GM18868 (cell line): Measurements from ENCODE around the gene RBM33.
"Not testable (repeated sequence)": the region's sequence is repeated elsewhere in the genome, so short reads cannot be mapped to it uniquely, and the experiment has no call there.

ENCODE experiments used
- ATAC-seq: cut with Tn5 transposase; IDR thresholded peaks from one replicate; pipeline ENCODE4 v1.9.1; 2021; ENCODE audit warnings: mild to moderate bottlenecking, moderate library complexity; ENCODE audit not compliant: unreplicated experiment

The RBM33 gene, protein sequence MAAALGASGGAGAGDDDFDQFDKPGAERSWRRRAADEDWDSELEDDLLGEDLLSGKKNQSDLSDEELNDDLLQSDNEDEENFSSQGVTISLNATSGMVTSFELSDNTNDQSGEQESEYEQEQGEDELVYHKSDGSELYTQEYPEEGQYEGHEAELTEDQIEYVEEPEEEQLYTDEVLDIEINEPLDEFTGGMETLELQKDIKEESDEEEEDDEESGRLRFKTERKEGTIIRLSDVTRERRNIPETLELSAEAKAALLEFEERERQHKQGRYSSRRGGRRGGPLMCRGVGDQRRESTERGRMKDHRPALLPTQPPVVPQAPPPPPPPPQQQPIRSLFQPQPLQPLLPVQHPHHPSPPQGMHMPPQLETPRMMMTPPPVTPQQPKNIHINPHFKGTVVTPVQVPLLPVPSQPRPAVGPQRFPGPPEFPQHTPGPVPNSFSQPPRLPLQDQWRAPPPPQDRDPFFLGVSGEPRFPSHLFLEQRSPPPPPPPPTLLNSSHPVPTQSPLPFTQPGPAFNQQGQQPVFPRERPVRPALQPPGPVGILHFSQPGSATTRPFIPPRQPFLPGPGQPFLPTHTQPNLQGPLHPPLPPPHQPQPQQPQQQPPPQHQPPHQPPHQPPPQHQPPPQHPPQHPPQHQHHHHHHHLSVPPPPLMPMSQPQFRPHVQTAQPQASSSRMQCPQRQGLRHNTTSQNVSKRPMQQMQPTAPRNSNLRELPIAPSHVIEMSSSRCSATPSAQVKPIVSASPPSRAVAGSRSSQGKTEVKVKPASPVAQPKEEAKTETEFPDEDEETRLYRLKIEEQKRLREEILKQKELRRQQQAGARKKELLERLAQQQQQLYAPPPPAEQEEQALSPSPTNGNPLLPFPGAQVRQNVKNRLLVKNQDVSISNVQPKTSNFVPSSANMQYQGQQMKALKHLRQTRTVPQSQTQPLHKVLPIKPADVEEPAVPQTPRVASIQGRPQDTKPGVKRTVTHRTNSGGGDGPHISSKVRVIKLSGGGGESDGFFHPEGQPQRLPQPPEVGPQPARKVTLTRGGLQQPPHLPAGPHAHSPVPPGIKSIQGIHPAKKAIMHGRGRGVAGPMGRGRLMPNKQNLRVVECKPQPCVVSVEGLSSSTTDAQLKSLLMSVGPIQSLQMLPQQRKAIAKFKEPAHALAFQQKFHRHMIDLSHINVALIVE

DNA sequence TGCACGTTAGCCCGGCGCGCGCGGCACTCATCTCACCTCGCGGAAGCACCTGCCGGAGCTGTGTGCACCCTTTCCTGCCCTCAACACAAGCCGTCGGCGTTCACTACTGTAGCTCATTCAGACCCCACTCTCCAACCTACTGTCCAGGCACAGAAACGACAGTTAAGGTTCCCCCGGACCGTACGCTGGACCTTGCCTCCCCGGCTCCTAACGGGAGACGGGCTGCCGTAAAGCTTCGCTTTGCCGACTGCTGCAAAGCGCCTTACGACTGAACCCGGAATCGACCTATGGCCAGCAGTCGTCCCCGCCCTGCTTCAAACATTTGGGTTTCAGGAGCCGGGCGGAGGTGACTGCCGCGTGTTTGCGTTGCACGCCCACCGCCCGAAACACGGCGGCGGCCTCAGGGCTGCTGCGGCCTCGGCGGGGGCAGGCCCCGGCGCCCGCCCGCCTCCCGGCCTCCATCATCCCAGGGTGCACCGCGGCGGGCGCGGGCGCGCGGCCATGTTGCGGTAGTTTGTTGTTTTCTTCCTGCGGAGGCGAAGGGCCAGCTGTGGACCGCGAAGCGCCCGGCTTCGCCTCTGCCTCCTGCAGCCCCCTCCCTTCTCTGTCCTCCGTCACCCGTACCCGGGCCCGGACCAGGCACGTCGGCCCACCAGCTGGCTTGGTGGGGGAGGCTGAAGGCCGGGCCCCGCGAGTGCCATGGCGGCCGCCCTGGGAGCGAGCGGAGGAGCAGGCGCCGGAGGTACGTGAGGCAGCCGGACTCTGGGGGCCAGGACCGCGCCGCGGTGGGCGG, at the start of gene RBM33:
Gene RBM33 (plus strand): TSS at position 484 of the 793 bp plus-strand sequence. CDS start 216 bp downstream, at position 700.
- peak; percentile 75 for ATAC-seq

DNA sequence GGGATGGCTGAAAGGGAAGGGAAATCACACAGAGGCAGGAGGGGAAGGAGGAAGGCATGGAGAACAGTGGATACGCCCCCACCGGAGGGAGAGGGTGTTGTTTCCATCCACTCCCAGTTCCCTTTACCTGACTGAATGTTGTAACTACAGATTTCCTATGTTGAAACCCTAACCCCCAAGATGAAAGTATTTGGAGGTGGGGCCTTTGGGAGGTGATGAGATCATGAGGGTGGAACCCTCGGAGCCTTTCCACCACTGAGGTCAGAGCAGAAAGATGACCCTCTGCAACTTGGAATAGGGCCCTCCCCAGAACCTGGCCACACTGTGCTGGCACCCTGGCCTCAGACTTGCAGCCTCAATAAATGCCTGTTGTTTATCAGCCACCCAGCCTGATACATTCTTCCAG, 49.5 kb upstream of the RBM33 start:
- ATAC-seq, result no peak

DNA sequence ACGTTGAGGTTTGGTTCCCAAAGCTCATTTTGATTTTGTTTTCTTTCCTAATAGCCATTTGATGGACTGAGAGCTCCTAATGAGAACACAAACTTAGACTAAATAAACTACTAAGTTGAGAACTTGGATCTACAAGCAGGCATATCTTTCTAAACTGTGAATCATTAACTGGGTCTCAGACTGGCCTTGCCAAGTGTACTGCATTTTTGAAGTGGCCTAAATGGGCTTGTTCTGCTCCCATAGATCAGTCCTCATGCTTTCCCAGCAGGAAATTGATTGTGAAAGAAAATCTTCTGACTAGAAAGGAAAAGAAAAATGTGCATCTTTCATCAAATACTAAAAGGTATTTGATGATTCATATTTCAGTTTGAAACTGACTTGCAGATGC, 46.7 kb upstream of the RBM33 start:
- ATAC-seq, result no peak

DNA sequence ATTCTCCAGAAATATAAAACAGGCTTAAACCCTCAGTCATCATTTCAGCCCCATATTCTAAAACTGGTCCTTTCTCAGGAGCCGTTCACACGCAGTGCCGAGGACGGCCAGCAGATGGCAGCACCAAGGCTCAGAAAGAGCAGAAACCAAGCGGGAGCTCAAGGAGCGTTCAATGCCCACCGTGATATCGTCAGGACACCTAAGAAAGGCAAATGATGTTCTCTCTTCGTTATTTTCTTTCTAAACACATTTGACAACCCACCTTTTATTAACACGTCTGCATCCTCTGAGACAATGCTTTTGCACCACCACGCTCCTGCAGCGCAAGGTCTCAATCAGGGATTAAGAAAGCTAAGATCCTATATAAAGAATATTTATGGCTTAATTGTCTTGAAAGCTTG, 45.7 kb upstream of the RBM33 start:
- peak; percentile 72 for ATAC-seq

DNA sequence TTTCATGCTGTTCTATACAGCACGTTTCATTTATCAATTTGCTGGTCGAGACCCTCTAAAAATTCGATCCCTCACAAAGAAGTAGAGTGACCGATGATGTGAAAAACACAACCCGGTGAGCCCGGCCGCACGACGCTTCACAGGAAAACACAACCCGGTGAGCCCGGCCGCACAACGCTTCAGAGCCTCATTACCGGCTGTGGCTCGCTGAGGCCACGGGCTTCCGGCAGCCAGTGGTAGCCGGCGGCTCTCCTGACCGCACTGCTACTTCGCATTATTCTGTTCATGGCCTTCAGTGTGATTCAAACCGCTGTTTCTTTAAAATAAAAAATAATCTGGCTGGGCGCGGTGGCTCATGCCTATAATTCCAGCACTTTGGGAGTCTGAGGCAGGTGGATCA, 42.3 kb upstream of the RBM33 start:
- no peak for ATAC-seq

DNA sequence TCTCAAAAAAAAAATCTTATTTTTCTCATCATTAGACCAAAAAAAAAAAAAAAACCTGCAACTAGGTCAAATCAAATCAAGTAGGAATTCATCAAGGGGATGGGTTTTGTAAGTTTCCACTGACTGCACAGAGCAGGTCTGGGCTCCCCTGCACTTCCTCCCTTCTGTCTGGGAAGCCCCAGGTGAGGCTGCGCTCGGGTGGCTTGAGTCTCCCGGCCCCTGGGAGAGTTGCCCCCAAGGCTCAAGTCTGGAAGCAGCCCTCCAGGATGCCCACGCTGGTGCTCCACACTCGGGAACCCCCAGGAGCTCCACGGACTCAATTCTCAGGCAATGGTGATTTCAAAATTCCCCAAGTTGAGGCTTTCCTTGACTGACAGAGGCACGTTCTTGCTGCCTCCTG, 41.7 kb upstream of the RBM33 start:
- ATAC-seq, result no peak

DNA sequence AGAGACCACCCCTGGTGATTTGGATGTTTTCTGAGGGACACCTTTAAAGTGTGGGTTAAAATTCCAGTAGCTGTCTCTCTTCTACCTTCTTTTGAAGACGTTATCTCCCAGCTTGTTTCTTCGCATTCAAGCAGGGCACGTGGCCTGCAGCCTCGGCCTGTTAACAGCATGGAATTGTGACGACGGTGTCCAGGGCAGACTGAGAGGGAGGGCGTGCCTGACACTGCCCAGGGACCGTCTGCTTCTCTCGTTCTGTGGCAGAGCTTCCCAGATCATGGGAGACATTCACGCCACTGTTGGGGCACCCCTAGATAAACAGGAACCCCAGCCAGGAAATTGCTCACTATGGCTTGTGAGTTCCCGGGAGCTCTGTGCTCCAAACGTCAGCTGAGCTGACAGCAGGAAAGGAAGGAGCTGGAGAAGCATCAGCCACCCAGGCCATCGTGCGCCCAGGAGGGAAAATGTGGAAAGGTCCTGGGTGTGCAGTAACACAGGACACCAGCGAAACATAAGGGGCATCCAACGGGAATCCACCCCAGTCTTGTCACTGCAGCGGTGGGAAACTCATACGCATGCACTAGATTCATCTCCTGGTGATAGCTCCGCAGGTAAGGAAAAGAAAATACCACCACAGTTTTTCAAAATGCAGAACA, 41.1 kb upstream of the RBM33 start:
- no peak for ATAC-seq

DNA sequence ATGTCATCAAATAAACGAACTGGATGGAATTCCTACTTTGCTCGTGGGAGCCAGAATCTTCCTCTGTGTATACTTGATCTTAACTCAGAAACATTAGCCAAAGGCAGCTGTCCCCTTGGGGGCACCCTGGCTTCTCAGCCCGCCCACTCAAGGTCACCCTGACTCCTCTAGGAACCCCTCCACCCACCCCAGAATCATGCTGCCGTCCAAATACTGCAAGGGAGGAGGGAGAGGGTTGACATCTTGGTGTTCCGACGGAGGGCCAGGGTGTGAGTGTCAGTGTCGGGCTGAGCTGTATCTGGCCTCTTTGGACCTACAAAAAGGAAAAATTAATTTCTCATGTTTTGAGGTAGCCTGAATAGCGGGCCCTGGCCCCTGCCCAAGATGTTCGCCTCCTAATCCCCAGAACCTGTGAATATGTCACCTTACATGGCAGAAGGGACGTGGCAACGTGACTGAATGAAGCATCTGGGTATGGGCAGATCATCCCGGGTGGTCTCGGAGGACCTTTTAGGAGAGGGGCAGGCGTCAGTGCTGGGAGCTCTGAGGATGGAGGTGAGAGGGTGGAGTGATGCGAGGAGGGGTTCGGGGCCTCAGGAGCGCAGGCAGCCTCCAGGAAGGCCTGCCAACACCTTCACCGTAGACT, 40.5 kb upstream of the RBM33 start:
- no peak for ATAC-seq

DNA sequence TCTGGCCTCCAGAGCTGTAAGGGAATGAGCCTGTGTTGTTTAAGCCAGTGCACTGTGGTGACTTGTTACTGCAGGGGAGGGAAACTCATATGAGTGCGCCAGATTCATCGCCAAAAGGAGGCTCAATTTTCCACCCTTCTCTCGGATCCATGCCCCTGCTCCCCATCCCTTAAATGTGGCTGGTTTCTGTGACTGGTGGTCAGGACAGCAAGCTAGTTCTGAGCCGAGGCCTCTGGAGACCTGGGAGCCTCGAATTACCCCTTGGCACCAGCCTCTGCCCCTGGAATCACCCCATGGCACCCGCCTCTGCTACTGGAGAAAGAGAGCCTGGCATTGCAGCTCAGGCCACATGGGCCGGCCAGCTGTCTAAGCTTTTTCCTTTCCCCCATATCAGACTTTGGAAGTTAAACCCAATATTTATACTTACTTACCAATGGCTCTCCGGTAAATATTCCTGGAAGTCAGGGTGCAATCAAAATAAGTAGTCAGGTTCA, 39.9 kb upstream of the RBM33 start:
- no peak for ATAC-seq

DNA sequence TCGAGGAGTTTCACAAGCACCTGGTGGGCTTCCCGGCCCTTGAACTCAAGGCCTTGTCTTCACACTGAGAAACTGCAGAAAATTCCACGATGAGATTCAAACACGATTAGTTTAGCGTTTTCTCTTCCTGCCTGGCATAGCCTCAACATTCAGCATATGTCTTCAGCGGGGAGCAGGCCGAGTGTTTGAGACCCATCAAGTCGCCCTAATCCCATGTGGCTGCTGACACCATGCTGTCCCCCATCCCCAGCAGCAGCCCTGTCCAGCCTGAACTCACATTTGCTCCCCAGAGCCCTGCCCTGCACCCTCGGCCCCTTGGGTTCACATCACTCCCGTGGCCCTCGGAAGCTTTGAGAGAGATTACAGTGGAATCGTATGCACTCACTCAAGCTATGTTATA, 35.3 kb upstream of the RBM33 start:
- no peak for ATAC-seq

DNA sequence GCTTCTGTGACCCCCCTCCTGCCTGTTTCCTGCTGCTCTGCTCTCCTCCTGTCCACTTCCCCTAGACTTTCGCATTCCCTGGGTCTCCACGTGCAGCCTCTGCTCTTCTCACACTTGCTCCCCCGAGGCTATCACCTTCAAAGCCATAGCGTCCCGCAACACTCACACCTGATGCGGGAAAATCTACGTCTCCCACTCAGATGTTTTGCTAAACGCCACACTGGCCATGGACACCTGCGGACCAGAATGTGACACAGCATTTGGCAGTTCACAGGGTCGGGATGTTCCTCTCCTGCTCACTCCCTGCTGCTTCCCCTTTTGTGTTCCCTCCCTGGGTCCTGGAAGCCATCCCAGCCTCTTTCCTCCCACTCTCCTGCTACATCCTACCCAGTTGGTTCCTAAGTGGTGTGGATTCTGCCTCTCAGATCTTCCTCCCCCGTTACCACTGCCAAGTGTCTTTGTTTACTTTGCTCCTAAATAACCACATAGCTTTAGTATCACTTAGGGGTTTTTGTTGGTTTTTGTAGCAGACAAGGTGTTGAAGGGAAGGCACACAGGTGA, 33.7 kb upstream of the RBM33 start:
- no peak for ATAC-seq

DNA sequence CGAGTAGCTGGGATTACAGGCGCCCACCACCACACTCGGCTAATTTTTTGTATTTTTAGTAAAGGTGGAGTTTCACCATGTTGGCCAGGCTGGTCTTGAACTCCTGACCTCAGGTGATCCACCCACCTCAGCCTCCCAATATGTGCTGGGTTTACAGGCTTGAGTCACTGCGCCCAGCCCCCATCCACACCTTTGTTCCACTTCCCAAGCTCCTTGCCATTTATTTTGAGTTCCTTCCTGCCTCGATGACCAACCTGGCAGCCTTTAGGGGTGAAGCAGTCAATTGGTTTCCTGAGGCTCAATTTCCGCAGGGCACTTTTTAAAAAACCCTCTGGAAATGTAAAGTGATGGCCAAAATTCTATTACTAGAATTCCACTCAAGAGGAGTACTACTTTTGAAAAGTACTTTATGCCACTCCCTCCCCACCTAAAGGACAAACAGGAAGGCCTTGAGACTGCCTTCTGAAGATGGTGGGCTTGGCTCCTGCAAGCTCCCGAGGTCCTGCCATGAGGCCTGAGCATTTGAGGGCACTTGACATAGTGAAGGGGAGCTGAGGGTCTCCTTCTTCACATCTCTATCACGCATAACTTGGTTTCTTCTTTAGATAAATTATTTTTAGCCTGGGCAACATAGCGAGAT, 32.5 kb upstream of the RBM33 start:
- ATAC-seq, result no peak

DNA sequence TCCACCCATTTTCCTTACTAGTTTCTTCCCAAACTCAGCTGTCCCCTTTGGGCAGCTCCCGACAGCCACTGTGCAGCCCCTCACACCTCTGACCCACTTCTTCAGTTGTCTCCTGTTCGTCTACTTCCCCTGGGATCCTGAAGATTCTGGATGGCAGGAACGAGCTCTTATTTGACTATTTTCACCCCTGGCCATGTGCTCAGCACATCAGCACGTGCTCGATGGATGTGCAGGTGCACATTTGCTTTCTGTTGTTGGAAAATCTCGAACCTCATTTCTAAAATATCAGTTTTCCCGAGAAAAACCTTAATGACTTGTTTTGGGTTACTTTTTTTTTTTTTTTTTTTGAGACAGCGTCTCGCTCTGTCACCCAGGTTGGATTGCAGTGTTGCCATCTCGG, 31.8 kb upstream of the RBM33 start:
- no peak for ATAC-seq

DNA sequence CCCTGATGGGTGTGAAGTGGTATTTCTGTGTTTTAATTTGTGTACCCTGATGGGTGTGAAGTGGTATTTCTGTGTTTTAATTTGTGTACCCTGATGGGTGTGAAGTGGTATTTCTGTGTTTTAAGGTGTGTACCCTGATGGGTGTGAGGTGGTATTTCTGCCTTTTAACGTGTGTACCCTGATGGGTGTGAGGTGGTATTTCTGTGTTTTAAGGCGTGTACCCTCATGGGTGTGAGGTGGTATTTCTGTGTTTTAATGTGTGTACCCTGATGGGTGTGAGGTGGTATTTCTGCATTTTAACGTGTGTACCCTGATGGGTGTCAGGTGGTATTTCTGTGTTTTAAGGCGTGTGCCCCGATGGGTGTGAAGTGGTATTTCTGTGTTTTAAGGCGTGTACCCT, 29.4 kb upstream of the RBM33 start:
- ATAC-seq, result not testable (repeated sequence)

DNA sequence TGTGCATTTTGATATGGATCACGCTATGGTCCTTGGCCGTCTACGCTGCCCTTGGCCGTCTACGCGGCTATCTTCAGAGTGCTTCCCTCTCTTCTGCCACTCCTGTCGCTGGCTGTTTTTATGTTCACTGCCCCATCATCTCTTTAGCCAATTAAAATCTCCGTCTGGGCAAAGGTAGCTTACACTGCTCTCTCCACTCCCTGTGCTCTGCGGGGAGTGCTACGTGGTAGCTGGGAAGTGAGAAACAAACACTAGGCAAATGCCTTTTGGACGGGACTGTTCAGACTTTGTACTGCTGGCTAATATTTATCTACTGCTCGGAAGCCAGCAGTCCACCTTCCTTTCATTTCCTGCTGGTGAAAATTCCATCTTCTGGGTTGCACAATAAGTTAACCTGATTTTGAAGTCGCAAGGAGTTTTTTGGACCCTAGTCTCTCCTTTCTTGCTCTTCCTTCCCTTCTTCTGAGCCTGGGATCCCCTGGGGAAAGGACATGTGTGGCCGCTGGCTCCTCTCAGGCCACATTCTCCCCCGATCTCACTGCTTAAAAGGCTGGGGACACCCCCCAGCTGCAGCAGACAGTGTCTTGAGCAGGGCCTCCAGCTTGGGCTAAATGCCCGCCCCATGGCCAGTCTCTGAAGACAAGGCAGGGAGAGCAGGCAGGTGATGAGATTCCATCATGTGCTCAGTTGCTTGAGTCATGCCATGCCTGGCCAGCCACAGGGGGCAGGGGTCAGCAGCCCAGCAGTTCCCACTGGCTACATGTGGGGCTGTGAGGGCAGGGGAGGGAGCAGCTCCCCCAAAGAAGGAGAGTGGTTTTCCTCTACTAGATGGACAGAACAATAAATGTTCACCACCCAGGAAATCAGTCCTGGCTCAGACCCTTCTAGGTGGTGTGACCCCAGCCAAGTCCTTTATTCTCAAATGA, 25.5 kb upstream of the RBM33 start:
- ATAC-seq, result no peak

DNA sequence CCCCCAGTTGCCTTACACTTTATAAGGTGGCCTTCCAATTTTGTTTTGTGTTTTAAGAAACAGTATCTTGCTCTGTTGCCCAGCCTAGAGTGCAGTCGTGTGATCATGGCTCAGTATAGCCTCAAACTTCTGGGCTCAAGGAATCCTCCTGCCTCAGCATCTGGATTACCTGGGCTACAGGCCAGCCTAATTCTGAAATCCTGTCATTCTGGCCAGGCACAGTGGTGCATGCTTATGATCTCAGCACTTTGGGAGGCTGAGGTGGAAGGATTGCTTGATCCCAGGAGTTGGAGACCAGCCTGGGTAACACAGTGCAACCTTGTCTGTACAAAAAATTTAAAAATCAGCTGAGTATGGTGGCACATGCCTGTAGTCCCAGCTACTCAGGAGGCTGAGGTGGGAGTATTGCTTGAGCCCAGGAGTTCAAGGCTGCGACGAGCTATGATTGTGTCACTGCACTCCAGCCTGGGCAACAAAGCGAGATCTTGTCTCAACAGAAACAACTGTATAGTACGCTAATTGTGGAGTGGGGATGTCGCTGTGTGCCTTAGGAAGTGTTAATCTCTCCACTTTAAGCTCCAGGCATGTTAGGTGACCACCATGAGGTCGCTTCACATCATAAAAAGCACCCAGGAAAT, 24.7 kb upstream of the RBM33 start:
- ATAC-seq, result no peak

DNA sequence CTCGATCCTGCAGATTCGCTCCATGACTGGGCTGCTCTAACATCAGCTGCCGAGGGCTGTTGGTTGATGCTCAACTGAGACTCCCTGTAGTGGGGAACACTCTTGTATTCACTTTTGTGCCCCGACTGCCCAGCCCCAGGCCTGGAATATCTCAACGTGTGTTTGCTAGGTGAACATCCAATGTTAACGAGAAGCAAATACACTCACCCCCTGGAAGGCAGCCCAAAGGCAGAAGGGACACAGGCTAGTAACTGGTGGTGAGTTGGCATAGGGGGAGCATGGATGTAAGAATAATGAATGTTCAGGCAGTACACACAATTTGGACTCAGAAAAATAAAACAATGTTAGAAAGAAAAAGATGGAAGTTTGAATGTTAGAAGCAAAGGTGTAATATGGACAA, 24.0 kb upstream of the RBM33 start:
- ATAC-seq, result no peak
